Activated CD4-positive, alpha-beta T cell treated with anti-CD3 and anti-CD28 coated beads for 36 hours (primary cell): Measurements from ENCODE around the gene OFD1. TPM values are rescaled to one million over a fixed set of nuclear protein-coding genes. Genes with fewer than 3 reads are reported as not detected.

Experiments
- ATAC-seq: fragments of 200-7000 bp; cut with Tn5 transposase; one replicate; pipeline ENCODE4 v1.10.0; 2021; ENCODE audit warnings: mild to moderate bottlenecking, moderate library complexity
- CTCF ChIA-PET: fragments of 350-600 bp; sonication (Branson Sonifier 250); formaldehyde crosslinking; loops from one replicate; lab custom pipeline; 2021; ENCODE audit warnings: antibody characterized with exemption; lab: Charles Lee
- POLR2A ChIA-PET: fragments of 350-600 bp; sonication (Branson Sonifier 250); formaldehyde crosslinking; loops from one replicate; lab custom pipeline; 2021; ENCODE audit warnings: antibody characterized with exemption, inconsistent platforms; lab: Charles Lee
- DNase-seq: peaks from one replicate; pipeline ENCODE4 v3.0.0-alpha.2; 2020
- H3K27ac Mint-ChIP-seq: one replicate; pipeline ENCODE4 v1.8.0; 2021; ENCODE audit warnings: mixed read lengths
- H3K27me3 Mint-ChIP-seq: one replicate; pipeline ENCODE4 v1.8.0; 2021; ENCODE audit warnings: mixed read lengths
- H3K36me3 Mint-ChIP-seq: one replicate; pipeline ENCODE4 v1.8.0; 2021; ENCODE audit warnings: low read depth, mixed read lengths
- H3K4me1 Mint-ChIP-seq: one replicate; pipeline ENCODE4 v1.8.0; 2021; ENCODE audit warnings: mixed read lengths
- H3K4me3 Mint-ChIP-seq: one replicate; pipeline ENCODE4 v1.8.0; 2021; ENCODE audit warnings: mild to moderate bottlenecking, moderate library complexity, mixed read lengths
- H3K9me3 Mint-ChIP-seq: one replicate; pipeline ENCODE4 v1.8.0; 2021; ENCODE audit warnings: low read depth, mixed read lengths
- intact Hi-C, 2 experiments: fragments of 100-400 bp; cut with DNase I in 1 of 2; cut with micrococcal nuclease in 1 of 2; formaldehyde crosslinking; loops; one replicate each; pipeline versions ENCODE4 v1.14.2 to v1.15.1; 2022 to 2024; cut with DNase I, micrococcal nuclease
- total RNA-seq, 2 experiments: library from RNA; stranded (reverse); gene quantifications; one replicate each; pipeline ENCODE4 v1.2.3, GENCODE V29; 2021

Gene OFD1
- total RNA-seq, 2 experiments from 2014 or later = 28.0 to 32.4 TPM

- intact Hi-C loops = no loop called here
- Mint-ChIP-seq H3K9me3 (no peaks in the 10 kb centered on the region), H3K4me3 (no peak overlapping the region), H3K4me1 (no peaks in the 10 kb centered on the region), H3K27me3 (peaks cover under 1% of the 10 kb centered on the region), H3K36me3 (no peaks in the 10 kb centered on the region), H3K27ac (no peak overlapping the region)
- ChIA-PET POLR2A (no interaction called here), CTCF (no interaction called here)
- ATAC-seq = no peak
- DNase-seq = no peak
Observed at GRCh38 chrX:13798184-13798583, 63.6 kb downstream of the OFD1 start.

GRCh38 chrX:13803116-13803515 lies 68.6 kb downstream of the OFD1 start:
- H3K9me3 Mint-ChIP-seq = no peaks in the 10 kb centered on the region
- no peak overlapping the region for H3K27ac Mint-ChIP-seq
- no peak overlapping the region for H3K4me3 Mint-ChIP-seq
- ChIA-PET CTCF (no interaction called here), POLR2A (no interaction called here)
- intact Hi-C loops = loop anchor here in 1 of 2 experiments (5.0 kb wide), 1 partner anchor 909 kb away; no protein-coding TSS in a partner anchor
- H3K27me3 Mint-ChIP-seq = no peaks in the 10 kb centered on the region
- DNase-seq = no peak
- H3K4me1 Mint-ChIP-seq = no peaks in the 10 kb centered on the region
- H3K36me3 Mint-ChIP-seq = no peaks in the 10 kb centered on the region
- no peak for ATAC-seq

DNA sequence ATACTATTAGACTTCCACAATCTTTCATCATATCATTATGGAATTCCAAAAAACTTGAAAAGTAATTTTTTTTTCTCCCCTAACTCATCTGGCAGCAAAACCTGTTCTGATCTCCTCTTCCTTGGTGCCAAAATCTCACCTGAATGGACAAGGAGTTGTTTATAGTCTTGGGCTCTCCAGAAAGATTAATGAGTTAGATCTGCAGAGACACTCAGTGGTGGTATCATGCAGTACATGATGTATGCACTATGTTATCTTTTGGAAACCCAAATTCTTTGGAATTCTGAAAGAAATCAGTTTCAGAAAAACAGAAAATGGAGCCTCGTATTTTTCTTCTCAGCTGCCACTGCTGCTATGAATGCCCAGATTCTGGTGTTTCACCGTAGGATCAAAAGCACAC lies 70.7 kb downstream of the OFD1 start:
- intact Hi-C loops = no loop called here
- CTCF ChIA-PET = interaction anchor here (0.6 kb wide), 1 partner anchor 1012 kb away, joined by 3 read pairs; no protein-coding TSS in a partner anchor

DNA sequence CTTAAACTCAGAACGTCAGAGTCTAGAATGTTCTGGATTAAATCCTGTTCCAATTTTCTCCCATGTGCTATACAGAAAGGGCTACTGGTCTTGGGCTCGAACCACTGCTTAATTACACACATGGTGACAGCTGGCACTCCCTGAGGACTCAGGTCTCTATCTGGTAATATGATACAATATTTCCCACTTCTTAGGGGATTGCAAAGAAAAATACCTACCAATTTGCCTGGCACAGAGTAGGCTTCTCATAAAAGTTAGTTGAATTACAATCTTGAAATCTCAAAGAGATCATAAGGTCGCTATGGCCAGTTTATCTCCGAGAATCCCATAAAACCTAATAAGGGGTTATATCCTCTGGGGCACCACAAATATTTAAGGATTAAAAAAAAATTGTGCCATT lies 73.7 kb downstream of the OFD1 start:
- no peaks in the 10 kb centered on the region for H3K27me3 Mint-ChIP-seq
- ChIA-PET CTCF (no interaction called here), POLR2A (no interaction called here)
- H3K36me3 Mint-ChIP-seq = no peaks in the 10 kb centered on the region
- ATAC-seq (no peak), DNase-seq (no peak)
- no peaks in the 10 kb centered on the region for H3K9me3 Mint-ChIP-seq
- no peaks in the 10 kb centered on the region for H3K4me1 Mint-ChIP-seq
- no peak overlapping the region for H3K27ac Mint-ChIP-seq
- intact Hi-C loops = no loop called here
- H3K4me3 Mint-ChIP-seq = no peak overlapping the region

More for the DNA sequence above, 70.7 kb downstream of the OFD1 start:
- Mint-ChIP-seq H3K27me3 (no peaks in the 10 kb centered on the region), H3K27ac (no peak overlapping the region), H3K9me3 (no peaks in the 10 kb centered on the region), H3K36me3 (no peaks in the 10 kb centered on the region), H3K4me3 (no peak overlapping the region), H3K4me1 (no peaks in the 10 kb centered on the region)
- DNase-seq = no peak
- POLR2A ChIA-PET = no interaction called here
- ATAC-seq = no peak

- no peaks in the 10 kb centered on the region for H3K9me3 Mint-ChIP-seq
- H3K36me3 Mint-ChIP-seq = no peaks in the 10 kb centered on the region
- intact Hi-C loops = no loop called here
- DNase-seq (no peak), ATAC-seq (no peak)
- ChIA-PET CTCF (no interaction called here), POLR2A (no interaction called here)
- no peaks in the 10 kb centered on the region for H3K27me3 Mint-ChIP-seq
- no peak overlapping the region for H3K27ac Mint-ChIP-seq
- H3K4me3 Mint-ChIP-seq = no peak overlapping the region
- H3K4me1 Mint-ChIP-seq = no peaks in the 10 kb centered on the region
Observed at GRCh38 chrX:13808865-13809264, 74.3 kb downstream of the OFD1 start.

- no peak for DNase-seq
- Mint-ChIP-seq H3K36me3 (no peaks in the 10 kb centered on the region), H3K27ac (no peak overlapping the region), H3K4me3 (no peak overlapping the region), H3K4me1 (no peaks in the 10 kb centered on the region), H3K27me3 (peaks cover 18% of the 10 kb centered on the region), H3K9me3 (no peaks in the 10 kb centered on the region)
- intact Hi-C loops = no loop called here
- ChIA-PET CTCF (no interaction called here), POLR2A (no interaction called here)
- ATAC-seq = no peak
Observed at GRCh38 chrX:13815664-13816063, 81.1 kb downstream of the OFD1 start.

DNA sequence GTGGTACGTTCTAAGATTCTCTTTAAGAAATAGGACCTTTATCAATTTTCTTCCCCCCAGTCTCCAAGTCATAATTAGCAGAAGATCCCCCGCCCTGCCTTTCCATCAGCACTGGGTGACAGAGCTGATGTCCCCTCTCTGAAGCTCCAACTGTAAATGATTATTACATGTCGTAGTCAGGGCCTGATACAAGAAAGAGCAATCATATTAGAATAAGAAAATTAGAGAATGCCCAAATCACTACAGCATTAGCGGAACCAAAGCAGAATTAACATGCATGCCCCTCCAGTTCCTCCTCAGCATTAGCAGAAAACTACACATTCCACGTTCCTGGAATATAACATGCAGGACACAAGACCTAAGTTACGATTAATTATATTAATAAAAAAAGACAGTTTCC lies 81.6 kb downstream of the OFD1 start:
- Mint-ChIP-seq H3K9me3 (no peaks in the 10 kb centered on the region), H3K27ac (no peak overlapping the region), H3K4me1 (no peaks in the 10 kb centered on the region), H3K4me3 (no peak overlapping the region), H3K27me3 (peaks cover 18% of the 10 kb centered on the region), H3K36me3 (no peaks in the 10 kb centered on the region)
- ATAC-seq = no peak
- CTCF ChIA-PET = no interaction called here
- POLR2A ChIA-PET = no interaction called here
- no peak for DNase-seq
- intact Hi-C loops = no loop called here

DNA sequence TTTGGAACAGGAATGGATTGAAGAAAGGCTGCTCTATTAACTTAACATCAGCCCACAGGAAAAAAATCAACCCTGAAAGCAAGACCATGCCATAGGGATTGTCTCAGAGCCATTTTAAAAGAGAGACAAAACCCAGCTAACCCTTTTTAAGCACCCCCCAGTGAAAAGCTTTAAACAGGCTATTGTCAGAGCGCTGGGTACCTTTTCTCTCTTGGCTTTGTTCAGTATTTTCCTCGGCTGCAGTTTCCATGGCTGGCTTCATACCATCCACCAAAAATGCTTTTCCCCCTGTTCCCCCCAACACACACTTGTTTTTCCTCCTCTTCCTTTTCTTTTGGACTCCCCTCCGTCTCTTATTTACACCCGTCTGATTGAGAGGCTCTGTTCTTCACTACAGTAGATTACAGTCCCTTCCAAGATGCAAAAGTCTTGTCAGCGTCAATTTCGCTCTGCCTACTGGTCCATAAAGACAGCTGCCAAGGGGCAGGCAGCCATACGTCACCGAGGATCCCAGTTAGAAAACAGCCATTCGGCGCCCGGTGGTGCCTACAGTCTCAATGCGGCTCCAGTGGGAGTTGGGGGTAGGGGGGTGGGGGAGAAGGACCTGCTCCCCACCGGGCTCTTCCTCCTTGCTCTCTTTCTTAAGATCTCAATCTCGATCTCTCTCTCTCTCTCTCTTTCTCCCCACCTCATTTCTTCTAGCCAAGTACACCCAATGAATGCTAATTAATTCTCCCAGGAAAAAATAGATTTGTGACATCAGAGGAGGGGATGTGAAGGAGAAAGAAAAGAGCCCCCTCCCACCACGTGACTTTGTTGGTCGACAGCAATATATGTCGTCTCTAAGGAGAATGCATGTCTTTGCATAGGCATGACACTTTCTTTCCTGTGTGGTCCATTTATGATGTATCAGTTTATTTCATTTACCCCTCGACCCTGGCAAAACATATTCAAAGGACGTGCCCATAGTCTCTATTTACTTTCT lies 82.4 kb downstream of the OFD1 start, which contains the start of gene GPM6B:
Gene GPM6B (minus strand): TSS at position 451 of the 985 bp plus-strand sequence. CDS start 189 bp downstream, at position 262.
- peaks cover 18% of the 10 kb centered on the region for H3K27me3 Mint-ChIP-seq
- H3K4me3 Mint-ChIP-seq = no peak within 1 kb of the TSS
- H3K9me3 Mint-ChIP-seq = no peaks in the 10 kb centered on the region
- no peaks in the 10 kb centered on the region for H3K36me3 Mint-ChIP-seq
- intact Hi-C loops = no loop called here
- ChIA-PET POLR2A (no interaction called here), CTCF (no interaction called here)
- DNase-seq (no peak), ATAC-seq (no peak)
- no peaks in the 10 kb centered on the region for H3K4me1 Mint-ChIP-seq
- H3K27ac Mint-ChIP-seq = no peak within 1 kb of the TSS

Other genes starting within 250 kb of the OFD1 start
- gene EGFL6, start 165.1 kb upstream of the OFD1 start, total RNA-seq = under 1 TPM; 0.19 to 0.21 TPM
- gene TCEANC, start 81.6 kb upstream of the OFD1 start, total RNA-seq = 1 to 10 TPM; 1.9 to 2.3 TPM
- 10 to 100 TPM; 24.9 to 31.4 TPM for gene RAB9A, start 45.6 kb upstream of the OFD1 start, total RNA-seq
- 10 to 100 TPM; 10.3 to 16.4 TPM for gene TRAPPC2, start 128 bp upstream of the OFD1 start, total RNA-seq
- gene GPM6B, start 82.3 kb downstream of the OFD1 start, total RNA-seq = under 1 TPM in 1 of 2 experiments, not detected in 1; 0.14 TPM